HS-27A (cell line): ENCODE results near the gene C15orf39.
A peak's percentile ranks its signal among the peaks of the same experiment; 100 is the strongest.

Experiments used
- DNase-seq: peaks from one replicate; pipeline ENCODE4 v3.0.0-alpha.2; 2012; ENCODE audit warnings: low read depth, missing footprints

C15orf39 gene

DNA sequence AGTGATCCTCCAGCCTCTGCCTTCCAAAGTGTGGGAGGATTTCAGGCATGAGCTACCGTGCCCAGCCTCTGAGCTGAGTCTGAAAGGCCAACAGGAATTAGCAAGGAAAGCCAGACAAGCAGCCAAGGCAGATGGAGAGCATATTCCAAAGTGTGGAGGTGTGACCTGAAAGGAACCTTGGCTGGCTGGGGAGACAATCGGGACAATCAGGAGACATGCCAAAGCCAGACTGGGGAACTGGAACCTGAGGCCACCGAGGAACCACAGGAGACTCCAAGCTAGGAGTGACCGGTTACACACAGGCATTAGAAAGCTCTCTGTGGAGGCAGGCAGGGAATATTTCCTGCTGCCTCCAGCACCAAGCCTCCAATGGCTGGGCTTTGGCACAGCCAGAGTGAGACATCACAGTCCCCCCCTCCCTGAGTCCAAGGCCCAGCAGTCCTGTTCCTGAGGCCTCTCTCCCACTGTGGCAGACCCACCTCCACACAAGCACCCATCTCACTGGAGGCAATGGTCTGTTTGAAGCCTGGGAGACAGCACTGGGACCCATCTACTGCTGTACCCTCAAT is 4.5 kb upstream of the C15orf39 start:
- DNase-seq, result no peak

DNA sequence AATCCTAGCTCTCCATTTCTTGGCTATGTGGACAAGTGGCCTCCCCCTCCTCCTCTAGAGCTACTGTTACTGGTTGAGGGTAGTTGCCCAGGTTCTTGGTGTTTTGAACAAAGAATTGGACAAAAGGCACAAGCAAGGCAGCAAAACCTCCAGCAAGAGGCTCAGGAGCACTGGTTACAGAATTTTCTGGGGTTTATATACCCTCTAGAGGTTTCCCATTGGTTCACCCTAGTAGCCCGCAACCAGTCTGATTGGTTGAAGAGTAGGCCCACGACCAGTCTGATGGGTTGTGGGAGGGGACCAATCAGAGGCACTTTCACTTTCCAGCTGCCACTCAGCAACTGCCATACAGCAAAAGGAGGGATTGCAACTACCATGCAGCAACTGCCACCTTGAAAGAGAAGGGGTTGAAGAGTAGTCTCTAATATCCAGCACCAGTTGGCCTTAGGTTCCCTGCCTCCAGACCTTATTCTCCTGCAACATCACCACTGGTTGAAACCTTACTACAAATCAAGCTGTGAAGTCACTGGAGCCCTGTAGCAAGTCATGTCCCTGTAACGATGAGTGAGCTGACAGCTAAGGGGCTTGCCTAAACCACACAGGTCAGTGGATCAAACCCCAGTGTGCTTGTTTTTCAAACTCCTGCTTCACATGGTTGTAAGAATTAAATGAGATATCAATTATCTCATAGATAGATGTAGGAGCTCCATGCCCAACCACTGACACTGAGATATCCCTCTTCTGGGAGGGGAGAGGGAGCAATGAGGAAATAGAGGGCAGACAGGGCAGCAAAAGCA is 2.9 kb upstream of the C15orf39 start:
- no peak for DNase-seq

DNA sequence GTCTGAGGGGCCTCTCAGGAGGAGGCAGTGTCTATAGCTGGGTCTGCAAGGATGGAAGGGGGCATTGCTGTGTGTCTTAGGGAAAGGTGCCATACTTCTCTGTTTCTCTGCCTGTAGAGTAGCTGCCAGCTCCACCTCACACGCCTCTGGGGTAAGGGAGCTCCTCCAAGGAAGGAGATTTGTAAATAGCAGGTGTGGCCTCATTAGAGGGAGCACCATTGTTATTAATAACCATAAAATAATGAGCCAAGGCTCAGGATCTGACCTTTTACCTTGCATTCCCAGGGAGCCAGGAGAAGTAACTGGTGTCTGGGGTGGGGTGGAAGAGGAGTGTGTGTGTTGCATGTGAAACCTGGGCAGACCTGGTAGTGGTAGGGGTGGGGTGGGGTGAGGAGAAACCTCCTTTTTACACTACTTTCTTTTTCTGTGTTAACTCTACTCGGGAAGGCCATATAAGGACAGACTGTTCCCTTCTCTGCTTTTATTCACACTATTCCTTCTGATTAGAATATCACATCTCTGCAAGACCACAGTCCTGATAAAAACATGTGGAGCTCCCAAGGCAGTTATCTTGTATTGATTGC is 2.2 kb upstream of the C15orf39 start:
- no peak for DNase-seq

DNA sequence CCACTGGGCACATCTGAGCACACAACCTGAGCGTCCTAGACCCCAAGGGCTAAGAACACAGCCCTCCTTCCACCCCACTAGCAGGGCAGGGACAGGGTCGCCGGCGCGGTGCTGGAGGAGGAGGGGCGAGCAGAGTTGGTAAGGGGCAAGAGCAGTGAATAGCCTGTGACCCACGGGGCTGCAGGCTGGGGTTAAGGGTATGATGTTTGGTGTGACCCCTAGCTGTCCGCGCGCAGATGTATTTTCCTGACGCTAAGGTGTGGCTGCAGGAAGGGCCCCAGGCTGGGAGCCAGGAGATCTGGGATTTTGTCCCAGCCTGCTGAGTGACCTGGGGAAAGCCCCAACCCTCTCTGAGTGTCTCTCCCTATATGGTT is 1.3 kb upstream of the C15orf39 start:
- no peak for DNase-seq

DNA sequence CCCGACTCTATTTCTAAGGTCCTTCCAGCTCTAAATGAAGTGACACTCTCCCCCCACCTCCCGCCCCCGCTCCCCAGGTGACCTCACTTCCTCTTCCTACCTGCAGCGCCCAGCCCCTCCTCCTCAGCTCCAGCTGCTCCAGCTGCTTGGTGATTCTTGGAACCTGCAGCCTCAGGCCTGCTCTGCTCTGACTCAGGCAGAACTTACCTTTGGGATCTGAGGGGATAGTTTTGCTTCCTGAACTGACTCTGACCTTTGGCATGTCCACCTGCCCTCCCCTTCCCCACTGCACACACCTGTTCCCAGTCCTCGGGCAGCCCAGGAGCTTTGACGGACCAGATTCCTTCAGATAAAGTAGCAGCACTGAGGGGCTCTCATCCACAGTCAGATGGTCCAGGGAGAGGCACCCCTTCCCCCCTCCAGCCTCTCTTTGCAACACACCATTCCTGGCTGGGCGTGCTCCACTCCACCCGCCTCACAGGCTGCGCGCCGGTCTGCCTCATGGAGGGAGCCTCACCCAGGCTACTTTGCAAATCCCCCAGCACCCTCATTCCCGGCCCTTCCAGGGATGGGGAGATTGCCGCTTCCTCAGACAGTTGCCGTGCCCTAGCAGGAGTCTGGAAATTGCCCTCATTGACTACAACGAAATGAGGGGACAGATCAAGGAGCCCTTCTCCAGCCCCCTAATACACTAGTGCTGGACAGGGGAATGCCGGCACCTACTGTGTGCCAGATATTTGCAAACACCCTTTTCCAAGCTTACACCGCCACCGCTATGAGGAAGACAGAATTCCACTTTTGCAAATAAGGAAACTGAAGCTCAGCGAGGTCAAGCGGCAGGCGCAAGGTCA is 692 bp upstream of the C15orf39 start:
- peak; percentile 34 for DNase-seq

DNA sequence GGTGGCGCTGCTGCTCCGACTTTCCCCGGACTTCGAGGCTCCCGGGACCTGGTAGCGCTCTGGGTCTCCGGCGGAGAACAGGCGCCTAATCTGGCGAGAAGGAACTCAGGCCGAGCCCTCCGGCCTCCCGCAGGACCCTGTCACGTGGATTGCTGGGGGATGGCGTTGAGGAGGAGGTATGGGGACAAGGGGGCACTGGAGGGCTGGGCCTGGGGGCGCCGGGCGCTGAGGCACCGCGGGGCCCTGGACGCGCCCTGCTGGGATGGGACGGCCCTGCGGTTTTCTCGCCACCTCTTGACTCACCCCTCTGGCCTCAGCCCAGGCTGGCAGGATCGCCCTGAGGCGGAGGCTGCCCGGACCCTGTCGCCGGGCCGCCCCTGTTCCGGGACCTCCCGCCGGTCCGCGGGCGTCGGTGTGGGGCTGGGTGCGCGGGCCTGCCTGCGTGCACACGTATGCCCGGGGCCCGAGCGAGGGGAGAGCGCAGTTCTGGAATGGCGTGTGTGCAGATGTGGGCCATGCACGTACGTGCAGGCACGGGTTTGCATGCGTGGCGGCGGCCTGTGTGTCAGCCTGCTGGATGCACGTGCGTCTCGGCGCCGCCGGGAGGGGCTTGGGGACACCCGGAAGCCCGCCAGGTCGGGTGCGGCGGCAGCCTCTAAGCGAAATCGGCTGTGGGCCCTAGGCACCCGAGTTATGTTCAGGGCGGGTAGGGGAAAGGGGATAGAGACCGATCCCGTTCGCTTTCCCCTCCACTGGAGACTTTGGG is 752 bp downstream of the C15orf39 start:
- peak; percentile 74 for DNase-seq

DNA sequence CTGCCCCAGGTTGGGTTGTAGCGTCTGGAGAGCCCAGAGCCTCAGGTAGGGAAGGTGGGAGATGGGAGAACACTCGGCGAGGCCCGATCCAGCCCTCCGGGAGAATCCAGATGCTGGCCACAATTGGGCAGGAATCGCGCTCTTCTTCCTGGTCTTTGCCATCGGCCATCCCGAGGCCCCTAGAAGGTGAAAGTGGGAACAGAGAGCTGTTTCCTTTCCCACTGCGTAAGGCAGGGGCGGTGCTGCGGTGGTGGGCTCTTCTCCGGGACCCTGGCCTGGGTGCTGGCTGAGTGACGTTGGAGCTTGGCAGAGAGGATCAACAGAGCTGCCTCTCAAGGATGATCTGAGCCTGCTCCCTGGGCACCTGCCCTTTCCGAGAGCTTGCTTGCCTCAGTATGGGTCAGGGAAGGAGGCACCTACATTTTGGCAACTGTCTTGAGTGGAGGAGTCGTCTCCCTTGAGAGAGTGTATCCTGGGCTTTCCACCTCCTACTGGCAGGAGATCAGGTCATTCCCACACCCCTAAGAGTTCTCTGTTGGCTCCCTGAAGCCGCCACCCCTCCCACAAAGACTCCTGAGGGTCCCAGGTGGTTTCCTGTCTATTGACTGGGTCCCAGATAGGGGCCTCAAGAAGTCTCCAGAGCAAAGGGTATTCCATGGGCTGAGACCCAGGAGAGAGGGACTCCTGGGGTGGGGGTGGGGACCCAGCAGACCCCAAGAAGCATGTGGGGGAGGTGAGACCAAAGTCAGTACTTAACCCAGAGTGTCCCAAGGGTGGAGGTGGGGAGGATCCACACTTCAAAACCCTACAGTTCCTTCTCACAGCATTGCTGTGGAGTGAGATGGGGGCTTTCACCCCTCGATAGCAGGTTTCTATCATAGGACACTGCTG is 1.6 kb downstream of the C15orf39 start:
- no peak for DNase-seq

DNA sequence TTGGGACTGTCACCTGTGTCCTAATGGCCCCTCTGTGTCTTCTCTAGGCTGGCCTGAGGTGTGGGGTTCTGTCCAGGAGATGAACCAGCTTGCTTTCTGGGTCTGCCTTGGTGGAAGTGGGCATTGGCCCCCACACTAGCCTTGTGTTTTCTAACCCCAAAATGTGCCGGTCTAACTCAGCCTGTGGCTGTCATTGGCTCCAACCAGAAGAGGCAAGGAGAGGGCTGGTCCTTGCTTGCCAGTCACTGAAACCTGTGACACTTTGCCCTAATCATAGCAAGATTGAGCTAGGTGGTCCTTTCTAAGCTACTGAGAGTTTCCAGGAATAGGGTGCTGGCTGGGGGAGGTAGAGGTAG is 2.2 kb downstream of the C15orf39 start:
- DNase-seq, result no peak

DNA sequence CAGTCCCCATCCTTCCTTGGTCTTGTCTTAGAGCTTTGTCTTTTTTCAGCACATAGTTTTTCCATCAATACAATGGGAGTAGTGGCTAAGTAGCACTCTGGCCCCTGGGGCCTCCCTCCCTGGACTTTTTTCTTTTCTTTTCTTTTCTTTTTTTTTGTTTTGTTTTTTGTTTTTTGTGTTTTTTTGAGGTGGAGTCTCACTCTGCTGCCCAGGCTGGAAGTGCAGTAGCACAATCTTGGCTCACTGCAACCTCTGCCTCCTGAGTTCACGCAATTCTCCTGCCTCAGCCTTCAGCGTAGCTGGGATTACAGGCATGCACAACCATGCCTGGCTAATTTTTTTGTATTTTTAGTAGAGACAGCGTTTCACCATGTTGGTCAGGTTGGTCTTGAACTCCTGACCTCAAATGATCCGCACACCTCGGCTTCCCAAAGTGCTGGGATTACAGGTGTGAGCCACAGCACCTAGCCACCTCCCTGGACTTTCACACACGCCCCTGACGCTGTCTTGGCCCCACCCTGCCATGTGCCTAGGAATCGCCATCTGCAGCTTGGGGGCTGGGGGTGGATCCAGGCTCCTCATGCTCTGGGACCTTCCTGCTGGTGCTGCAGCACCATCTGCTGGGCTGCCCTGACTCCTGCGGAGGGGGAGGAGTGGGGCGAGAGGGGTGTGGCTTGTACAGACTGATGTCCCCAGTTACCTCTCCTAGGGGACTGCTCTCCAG is 2.8 kb downstream of the C15orf39 start:
- peak; percentile 82 for DNase-seq

DNA sequence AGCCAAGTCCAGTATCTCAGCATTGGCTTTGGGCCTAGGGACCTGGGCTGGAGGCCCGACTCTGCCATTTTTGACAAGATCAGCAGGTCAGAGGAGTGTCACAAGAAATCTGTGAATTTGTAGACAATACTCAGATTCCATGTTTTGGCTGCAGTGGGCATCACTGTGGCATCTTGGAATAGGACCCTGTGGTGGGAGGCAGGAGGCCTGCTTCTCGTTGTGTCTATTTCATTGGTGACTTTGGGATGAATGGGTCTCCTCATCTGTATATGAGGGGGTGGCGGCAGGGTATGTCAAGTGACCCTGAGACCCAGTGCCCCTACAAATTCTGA is 3.3 kb downstream of the C15orf39 start:
- DNase-seq, result no peak

DNA sequence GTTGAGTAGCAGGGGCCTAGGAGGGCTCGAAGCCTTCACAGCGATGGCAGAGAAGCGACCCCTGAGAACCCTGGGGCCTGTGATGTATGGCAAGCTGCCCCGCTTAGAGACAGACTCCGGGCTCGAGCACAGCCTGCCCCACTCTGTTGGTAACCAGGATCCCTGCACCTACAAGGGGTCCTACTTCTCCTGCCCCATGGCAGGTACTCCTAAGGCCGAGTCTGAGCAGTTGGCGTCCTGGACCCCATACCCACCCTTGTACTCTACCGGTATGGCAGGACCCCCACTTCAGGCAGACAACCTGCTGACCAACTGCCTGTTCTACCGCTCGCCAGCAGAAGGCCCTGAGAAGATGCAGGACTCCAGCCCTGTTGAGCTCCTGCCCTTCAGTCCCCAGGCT is 4.3 kb downstream of the C15orf39 start:
- DNase-seq, result no peak

DNA sequence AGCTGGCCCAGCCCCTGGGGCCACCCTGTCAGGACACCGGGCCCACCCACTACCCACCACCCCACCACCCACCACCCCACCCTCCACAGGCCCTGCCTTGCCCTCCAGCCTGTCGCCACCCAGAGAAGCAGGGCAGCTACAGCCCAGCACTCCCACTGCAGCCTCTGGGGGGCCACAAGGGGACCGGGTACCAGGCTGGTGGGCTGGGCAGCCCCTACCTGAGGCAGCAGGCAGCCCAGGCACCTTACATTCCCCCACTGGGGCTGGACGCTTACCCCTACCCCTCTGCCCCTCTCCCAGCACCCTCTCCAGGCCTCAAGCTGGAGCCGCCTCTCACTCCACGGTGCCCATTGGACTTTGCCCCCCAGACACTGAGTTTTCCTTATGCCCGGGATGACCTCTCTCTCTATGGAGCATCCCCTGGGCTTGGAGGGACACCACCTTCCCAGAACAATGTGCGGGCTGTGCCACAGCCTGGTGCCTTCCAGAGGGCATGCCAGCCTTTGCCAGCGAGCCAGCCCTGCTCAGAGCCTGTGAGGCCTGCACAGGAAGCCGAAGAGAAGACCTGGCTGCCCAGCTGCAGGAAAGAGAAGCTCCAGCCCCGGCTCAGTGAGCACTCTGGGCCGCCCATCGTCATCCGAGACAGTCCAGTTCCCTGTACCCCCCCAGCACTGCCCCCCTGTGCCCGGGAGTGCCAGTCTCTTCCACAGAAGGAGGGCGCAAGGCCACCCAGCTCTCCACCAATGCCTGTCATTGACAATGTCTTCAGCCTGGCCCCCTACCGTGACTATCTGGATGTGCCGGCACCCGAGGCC is 5.3 kb downstream of the C15orf39 start:
- DNase-seq, result no peak

DNA sequence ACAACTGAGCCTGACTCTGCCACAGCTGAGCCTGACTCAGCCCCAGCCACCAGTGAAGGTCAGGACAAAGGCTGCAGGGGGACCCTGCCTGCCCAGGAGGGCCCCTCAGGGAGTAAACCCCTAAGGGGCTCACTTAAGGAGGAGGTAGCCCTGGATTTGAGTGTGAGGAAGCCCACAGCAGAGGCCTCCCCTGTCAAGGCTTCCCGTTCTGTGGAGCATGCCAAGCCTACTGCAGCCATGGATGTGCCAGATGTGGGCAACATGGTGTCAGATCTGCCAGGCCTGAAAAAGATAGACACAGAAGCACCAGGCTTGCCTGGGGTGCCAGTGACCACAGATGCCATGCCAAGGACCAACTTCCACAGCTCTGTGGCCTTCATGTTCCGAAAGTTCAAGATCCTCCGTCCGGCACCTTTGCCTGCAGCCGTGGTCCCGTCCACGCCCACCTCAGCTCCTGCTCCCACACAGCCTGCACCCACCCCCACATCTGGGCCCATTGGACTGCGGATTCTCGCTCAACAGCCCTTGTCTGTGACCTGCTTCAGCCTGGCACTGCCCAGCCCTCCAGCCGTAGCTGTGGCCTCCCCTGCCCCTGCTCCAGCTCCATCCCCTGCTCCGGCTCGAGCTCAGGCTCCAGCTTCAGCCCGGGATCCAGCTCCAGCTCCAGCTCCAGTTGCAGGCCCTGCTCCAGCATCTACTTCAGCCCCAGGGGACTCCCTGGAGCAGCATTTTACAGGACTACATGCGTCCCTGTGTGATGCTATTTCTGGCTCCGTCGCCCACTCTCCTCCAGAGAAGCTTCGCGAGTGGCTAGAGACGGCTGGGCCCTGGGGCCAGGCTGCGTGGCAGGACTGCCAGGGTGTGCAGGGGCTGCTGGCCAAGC is 6.2 kb downstream of the C15orf39 start:
- DNase-seq, result no peak

DNA sequence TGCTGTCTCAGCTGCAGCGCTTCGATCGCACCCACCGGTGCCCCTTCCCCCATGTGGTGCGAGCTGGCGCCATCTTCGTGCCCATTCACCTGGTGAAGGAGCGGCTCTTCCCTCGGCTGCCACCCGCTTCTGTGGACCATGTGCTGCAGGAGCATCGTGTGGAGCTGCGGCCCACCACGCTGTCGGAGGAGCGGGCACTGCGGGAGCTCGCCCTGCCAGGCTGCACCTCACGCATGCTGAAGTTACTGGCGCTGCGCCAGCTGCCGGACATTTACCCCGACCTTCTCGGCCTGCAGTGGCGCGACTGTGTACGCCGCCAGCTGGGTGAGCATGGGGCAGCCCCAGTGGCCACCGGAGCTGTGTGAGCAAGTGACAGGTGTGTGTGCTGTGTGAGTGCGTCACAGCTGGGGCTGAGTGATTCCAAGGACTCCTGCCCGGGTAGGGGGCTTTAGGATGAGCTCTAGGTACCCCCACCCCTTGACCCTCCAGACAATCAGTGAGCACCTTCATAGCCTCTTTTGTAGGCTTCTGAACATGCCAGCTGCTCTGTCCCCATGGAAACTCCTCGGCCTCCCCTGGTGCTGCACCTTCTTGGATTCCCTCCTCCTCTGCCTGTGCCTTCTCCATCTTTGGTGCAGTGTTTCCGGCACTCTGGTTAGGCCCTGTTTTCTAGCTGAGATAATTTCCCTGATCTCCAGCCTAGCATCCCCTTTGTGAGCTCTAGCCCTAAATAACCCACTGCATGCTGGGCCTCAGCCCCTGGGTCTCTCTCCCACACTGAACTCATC is 7.0 kb downstream of the C15orf39 start:
- DNase-seq, result no peak

DNA sequence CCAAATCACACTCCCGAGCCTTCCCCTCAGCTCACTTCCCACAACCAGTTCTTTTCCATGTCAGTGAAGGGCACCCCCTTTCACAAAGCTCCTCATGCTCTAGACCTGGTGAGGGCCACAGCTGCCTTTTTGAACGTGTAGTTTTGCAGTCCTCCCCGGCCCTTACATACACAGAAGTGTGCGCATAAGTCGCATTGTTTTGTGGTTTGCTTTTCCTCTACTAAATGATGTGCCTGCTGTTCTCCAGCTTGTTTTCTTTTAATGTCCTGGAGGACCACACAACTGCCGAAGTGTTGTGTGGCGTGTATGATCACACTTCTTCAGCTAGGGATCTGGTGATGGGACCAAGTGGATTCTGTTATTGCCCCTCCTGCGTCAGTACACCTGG is 7.6 kb downstream of the C15orf39 start:
- DNase-seq, result no peak

DNA sequence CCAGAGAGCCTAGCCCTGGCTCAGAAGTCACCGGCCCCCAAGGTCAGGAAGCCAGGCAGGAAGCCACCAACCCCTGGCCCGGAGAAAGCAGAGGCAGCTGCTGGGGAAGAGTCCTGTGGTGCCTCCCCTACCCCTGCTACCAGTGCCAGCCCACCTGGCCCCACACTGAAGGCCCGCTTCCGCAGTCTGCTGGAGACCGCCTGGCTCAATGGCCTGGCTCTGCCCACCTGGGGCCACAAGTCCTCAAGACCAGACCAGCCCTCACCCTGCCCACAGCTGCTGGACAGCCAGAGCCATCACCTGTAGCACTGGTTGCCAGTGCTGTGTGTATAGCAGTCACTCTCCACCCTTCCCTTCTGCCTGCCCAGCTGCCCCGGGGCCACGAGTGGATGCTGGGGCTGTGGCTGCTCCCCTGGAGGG is 9.1 kb downstream of the C15orf39 start:
- no peak for DNase-seq

DNA sequence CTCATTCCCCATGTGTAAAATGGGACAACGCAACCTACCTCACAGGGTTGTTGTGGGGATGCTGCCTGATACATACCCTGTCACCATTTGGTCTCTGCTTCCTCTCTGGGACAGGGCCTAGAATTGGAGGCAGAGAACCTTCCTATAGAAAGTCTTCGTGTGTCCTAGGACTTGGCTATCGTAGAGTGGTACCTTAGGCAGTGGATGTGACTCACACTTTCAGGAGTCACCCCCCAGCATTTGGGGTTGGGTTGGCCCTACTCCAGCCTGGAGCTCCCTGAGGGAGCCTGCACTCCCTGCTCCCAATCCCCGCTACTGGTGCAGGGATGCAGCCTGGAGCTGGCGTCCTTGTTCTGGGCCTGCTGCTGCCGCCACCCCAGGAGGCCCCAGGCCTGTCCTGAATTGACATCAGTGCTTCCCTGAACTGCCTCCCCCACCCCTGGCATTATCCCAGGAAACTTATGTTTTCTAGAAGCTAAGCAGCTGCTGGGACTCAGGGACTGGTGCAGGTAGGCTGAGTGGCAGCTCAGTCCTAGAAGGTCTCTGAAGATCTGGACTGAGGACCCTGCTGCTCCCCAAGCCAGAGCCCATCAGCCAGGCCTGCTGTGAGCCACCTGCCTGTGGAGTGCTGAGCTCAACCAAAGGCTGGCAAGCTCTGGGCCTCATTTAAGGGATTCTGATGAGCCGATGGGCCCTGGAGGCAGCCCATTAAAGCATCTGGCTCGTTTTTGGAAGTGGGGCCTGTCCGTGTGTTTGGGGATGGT is 9.9 kb downstream of the C15orf39 start:
- DNase-seq, result no peak
